GM12878 (cell line): Measurements from ENCODE around the gene DNAJC13. TPM values are rescaled to one million over a fixed set of nuclear protein-coding genes. Genes with fewer than 3 reads are reported as not detected.

Experiments
- ATAC-seq: fragments of 200-7000 bp; cut with Tn5 transposase; 3 replicates; pipeline ENCODE4 v1.9.1; 2020; ENCODE audit warnings: mild to moderate bottlenecking, moderate library complexity
- BruUV-seq: library from RNA; stranded (reverse); fragments of 400-500 nt; replicated peaks from 2 replicates; lab custom pipeline; 2021; lab: Mats Ljungman, UMichigan
- CTCF ChIA-PET: fragments of 300-600 bp; sonication (Branson Sonifier 250); formaldehyde crosslinking; extraction: SDS; loops from one replicate; lab custom pipeline; 2021; ENCODE audit warnings: inconsistent platforms; lab: Yijun Ruan, JAX
- POLR2A ChIA-PET: fragments of 350-600 bp; formaldehyde crosslinking; extraction: SDS; loops from one replicate; lab custom pipeline; 2021; ENCODE audit warnings: inconsistent platforms; lab: Charles Lee
- RAD21 ChIA-PET: fragments of 300-600 bp; sonication (Branson Sonifier 250); formaldehyde crosslinking; loops from one replicate; lab custom pipeline; 2023; ENCODE audit warnings: antibody characterized with exemption; ENCODE audit not compliant: unreplicated experiment; lab: Charles Lee
- SMC1A ChIA-PET: fragments of 300-600 bp; sonication (Branson Sonifier 250); formaldehyde crosslinking; loops from one replicate; lab custom pipeline; 2023; ENCODE audit not compliant: unreplicated experiment, uncharacterized antibody; lab: Charles Lee
- DNase-seq: peaks from one replicate; pipeline ENCODE4 v3.0.0-alpha.2; 2011; ENCODE audit warnings: low read depth, low spot score
- FAIRE-seq: peaks from 3 replicates; lab custom pipeline; 2011; peaks lifted over from hg19 to GRCh38; lab: Jason Lieb, UNC
- H2AFZ ChIP-seq: 2 replicates; pipeline ENCODE4 v1.6.0; 2011; ENCODE audit warnings: low read depth, low read length, control low read depth; ENCODE audit not compliant: control insufficient read depth
- H3K27ac ChIP-seq: 2 replicates; pipeline ENCODE4 v1.5.1; 2011; ENCODE audit warnings: control low read depth; ENCODE audit not compliant: control insufficient read depth, insufficient read depth
- H3K27me3 ChIP-seq, 2 experiments: replicated peaks in 1 of 2; 2 replicates each; pipeline versions ENCODE4 v1.6.0 to v1.6.1; 2011; ENCODE audit warnings: low read length in 1 of 2; ENCODE audit not compliant: control insufficient read depth in 2 of 2, insufficient read depth in 2 of 2
- H3K36me3 ChIP-seq, 2 experiments: 2 replicates each; pipeline ENCODE4 v1.5.1; 2011; ENCODE audit warnings: low read length in 1 of 2; ENCODE audit not compliant: control insufficient read depth in 2 of 2, insufficient read depth in 2 of 2
- H3K4me1 ChIP-seq: 2 replicates; pipeline ENCODE4 v1.6.1; 2011; ENCODE audit warnings: mild to moderate bottlenecking, low read length, moderate library complexity, mixed read lengths; ENCODE audit not compliant: control insufficient read depth, insufficient read depth
- H3K4me2 ChIP-seq: 2 replicates; pipeline ENCODE4 v1.6.0; 2011; ENCODE audit warnings: control low read depth; ENCODE audit not compliant: control insufficient read depth, insufficient read depth
- H3K4me3 ChIP-seq: fragments of 200-600 bp; sonication (generic); 2 replicates; pipeline ENCODE4 v1.5.1; 2016
- H3K79me2 ChIP-seq: 2 replicates; pipeline ENCODE4 v1.6.0; 2011; ENCODE audit warnings: low read length; ENCODE audit not compliant: control insufficient read depth, insufficient read depth
- H3K9ac ChIP-seq: 2 replicates; pipeline ENCODE4 v1.8.0; 2011; ENCODE audit warnings: low read length, control low read depth, mixed read lengths; ENCODE audit not compliant: control insufficient read depth, insufficient read depth
- H3K9me3 ChIP-seq: replicated peaks from 3 replicates; pipeline ENCODE4 v1.5.1; 2011; ENCODE audit warnings: mild to moderate bottlenecking, low read length; ENCODE audit not compliant: control insufficient read depth, insufficient read depth
- H4K20me1 ChIP-seq: 2 replicates; pipeline ENCODE4 v1.6.0; 2011; ENCODE audit not compliant: control insufficient read depth, insufficient read depth
- CBX3 ChIP-seq: fragments of 200-600 bp; sonication (generic); IDR thresholded peaks from 2 replicates; pipeline ENCODE4 v1.6.1; 2016; ENCODE audit warnings: low read depth, borderline replicate concordance
- CEBPZ ChIP-seq: fragments of 150-350 bp; IDR thresholded peaks from 2 replicates; pipeline ENCODE4 v1.6.1; 2016; ENCODE audit warnings: low read depth, low read length
- ELK1 ChIP-seq: IDR thresholded peaks from 2 replicates; pipeline ENCODE4 v1.6.1; 2012; ENCODE audit warnings: low read depth, low read length, improper control_type of control experiment
- ETV6 ChIP-seq, 2 experiments: fragments of 450-650 bp in 1 of 2; IDR thresholded peaks in 1 of 2; conservative IDR thresholded peaks in 1 of 2; 2 replicates each; pipeline ENCODE4 v1.6.1; 2014; ENCODE audit warnings: antibody characterized with exemption in 1 of 2, borderline replicate concordance in 1 of 2, low read depth in 1 of 2, mild to moderate bottlenecking in 1 of 2, moderate library complexity in 1 of 2
- IRF4 ChIP-seq: IDR thresholded peaks from 2 replicates; pipeline ENCODE4 v1.6.1; 2011; ENCODE audit warnings: low read depth, low read length
- MEF2A ChIP-seq: IDR thresholded peaks from 2 replicates; pipeline ENCODE4 v1.6.1; 2011; ENCODE audit warnings: low read depth, mild to moderate bottlenecking, low read length, moderate library complexity; ENCODE audit not compliant: insufficient read depth
- RAD51 ChIP-seq: fragments of 450-650 bp; IDR thresholded peaks from 2 replicates; pipeline ENCODE4 v1.6.1; 2016; ENCODE audit warnings: moderate library complexity, mild to moderate bottlenecking, inconsistent platforms
- SIN3A ChIP-seq: IDR thresholded peaks from 2 replicates; pipeline ENCODE4 v1.6.1; 2012; ENCODE audit warnings: low read depth, low read length, improper control_type of control experiment
- SKIL ChIP-seq: fragments of 450-650 bp; IDR thresholded peaks from 2 replicates; pipeline ENCODE4 v1.6.1; 2017; ENCODE audit warnings: mild to moderate bottlenecking, low read depth, inconsistent platforms; ENCODE audit not compliant: poor library complexity, severe bottlenecking
- WGBS: methylation state at CpG from one replicate; pipeline ENCODE4 v1.1.6; 2016; ENCODE audit warnings: low lambda C conversion rate; ENCODE audit not compliant: insufficient replicate concordance, insufficient coverage; ENCODE audit errors: missing lambda C conversion rate; 5-methylcytosine and 5-hydroxymethylcytosine counted together
- in situ Hi-C: fragments of 300-500 bp; cut with MboI; formaldehyde crosslinking; loops from 9 replicates; pipeline ENCODE4 v1.14.3; 2018; ENCODE audit warnings: mixed read lengths
- intact Hi-C: fragments of 100-400 bp; cut with micrococcal nuclease; formaldehyde crosslinking; loops from one replicate; pipeline ENCODE4 v1.14.2; 2022; ENCODE audit not compliant: unreplicated experiment
- polyA plus RNA-seq, 11 experiments: library from polyadenylated mRNA; depleted of rRNA in 4 of 11; unstranded in 6 of 11; stranded (reverse) in 5 of 11; fragments of >200 nt; fragmentation: Nextera tagmentation in 4 of 11; fragmentation: Illumina TruSeq in 1 of 11; extraction: Ambion mirVana in 4 of 11; extraction: Trizol in 1 of 11; gene quantifications; 1 replicate in 1 of 11; 2 replicates in 10 of 11; pipeline versions ENCODE4 v1.2.1 to v1.2.3, GENCODE V29; 2011 to 2016; ENCODE audit warnings: inconsistent platforms in 2 of 11, missing spikeins in 2 of 11, low read depth in 1 of 11
- total RNA-seq, 4 experiments: library from RNA; depleted of rRNA in 3 of 4; stranded (reverse); fragments of >200 nt in 3 of 4; fragmentation: Illumina TruSeq in 1 of 4; extraction: Trizol in 1 of 4; gene quantifications; 2 replicates each; pipeline versions ENCODE4 v1.2.1 to v1.2.3, GENCODE V29; 2013 to 2021

The DNAJC13 gene
- total and polyA plus RNA-seq, 10 of the 15 experiments (the other 5 are each of a cell fraction or from before 2014, with no cell fraction given), result 8.3 to 33.9 (median 17.0) TPM

- TF ChIP-seq MEF2A (no peak), ELK1 (no peak), CEBPZ (no peak), ETV6 (conservative IDR thresholded peaks at IDR 0.05 in 1 of 2, IDR thresholded peaks at IDR 0.05 in 1 of 2; ENCODE audit: borderline replicate concordance in 1 of 2, low read depth in 1 of 2) (no peak), SIN3A (no peak), IRF4 (no peak), SKIL (no peak), CBX3 (no peak), RAD51 (no peak)
Measured at GRCh38 chr3:132542577-132542976, 125.3 kb downstream of the DNAJC13 start.

More at GRCh38 chr3:132542577-132542976, 125.3 kb downstream of the DNAJC13 start:
- DNase-seq, result no peak
- H3K27me3 ChIP-seq, result no peaks in the 10 kb centered on the region
- in situ Hi-C loops, result loop anchor here (10.0 to 25.0 kb wide), 2 partner anchors 102 to 845 kb away; no protein-coding TSS in a partner anchor
- ATAC-seq, result no peak
- FAIRE-seq, result no peak
- no peak overlapping the region for H3K27ac ChIP-seq
- H4K20me1 ChIP-seq, result no peaks in the 10 kb centered on the region
- H3K9me3 ChIP-seq, result no peaks in the 10 kb centered on the region
- no peak overlapping the region for H2AFZ ChIP-seq
- no peaks in the 10 kb centered on the region for H3K79me2 ChIP-seq
- no peak overlapping the region for H3K4me3 ChIP-seq
- CTCF ChIA-PET, result interaction anchor here (0.6 to 12.1 kb wide), 3 partner anchors 99 to 157 kb away, joined by 3 to 203 read pairs (median 3); no protein-coding TSS in a partner anchor
- H3K36me3 ChIP-seq, result peaks cover 2 to 12% of the 10 kb centered on the region in 2 experiments; a peak in 3 of 4 replicates
- no peak overlapping the region for H3K4me2 ChIP-seq
- no TSS peak for BruUV-seq
- RAD21 ChIA-PET, result interaction anchor here (0.8 to 1.3 kb wide), 5 partner anchors 10 to 136 kb away, joined by 3 to 5 read pairs (median 3); no protein-coding TSS in a partner anchor
- intact Hi-C loops, result no loop called here
- POLR2A ChIA-PET, result interaction anchor here (0.8 kb wide), 1 partner anchor 84 kb away, joined by 4 read pairs; no protein-coding TSS in a partner anchor
- SMC1A ChIA-PET, result interaction anchor here (0.9 to 1.6 kb wide), 4 partner anchors 11 to 191 kb away, joined by 3 to 8 read pairs (median 3); no protein-coding TSS in a partner anchor
- 50% methylated on average over 2 of the region's 2 CpGs for WGBS
- peaks cover 4% of the 10 kb centered on the region; the same call in 1 of the 2 replicates for H3K4me1 ChIP-seq
- no peak overlapping the region for H3K9ac ChIP-seq
